Activated B cell treated with CpG ODN at 0.5 μM for 24 hours (primary cell): ENCODE data around the gene ZNF574. TPM values are rescaled to one million over a fixed set of nuclear protein-coding genes. Genes with fewer than 3 reads are reported as not detected.

ENCODE experiments used
- ATAC-seq: fragments of 200-7000 bp; cut with Tn5 transposase; one replicate; pipeline ENCODE4 v1.10.0; 2021; ENCODE audit warnings: low read depth, mild to moderate bottlenecking, moderate library complexity
- CTCF ChIA-PET: fragments of 350-600 bp; sonication (Branson Sonifier 250); formaldehyde crosslinking; loops from one replicate; lab custom pipeline; 2021; ENCODE audit warnings: antibody characterized with exemption; lab: Charles Lee
- POLR2A ChIA-PET: fragments of 350-600 bp; sonication (Branson Sonifier 250); formaldehyde crosslinking; loops from one replicate; lab custom pipeline; 2021; ENCODE audit warnings: antibody characterized with exemption; lab: Charles Lee
- DNase-seq: peaks from one replicate; pipeline ENCODE4 v3.0.0; 2022
- H3K27ac Mint-ChIP-seq: one replicate; pipeline ENCODE4 v1.8.0; 2020; ENCODE audit warnings: mixed read lengths
- H3K27me3 Mint-ChIP-seq: one replicate; pipeline ENCODE4 v1.8.0; 2021; ENCODE audit warnings: mixed read lengths
- H3K36me3 Mint-ChIP-seq: one replicate; pipeline ENCODE4 v1.8.0; 2021; ENCODE audit warnings: low read depth, mixed read lengths
- H3K4me1 Mint-ChIP-seq: one replicate; pipeline ENCODE4 v1.8.0; 2021; ENCODE audit warnings: mixed read lengths
- H3K4me3 Mint-ChIP-seq: one replicate; pipeline ENCODE4 v1.8.0; 2020; ENCODE audit warnings: mild to moderate bottlenecking, mixed read lengths
- H3K9me3 Mint-ChIP-seq: one replicate; pipeline ENCODE4 v1.8.0; 2020; ENCODE audit warnings: mixed read lengths
- CTCF ChIP-seq: fragments of 200-600 bp; IDR thresholded peaks from one replicate; pipeline ENCODE4 v1.8.0; 2022; ENCODE audit warnings: antibody characterized with exemption, mild to moderate bottlenecking
- intact Hi-C: fragments of 100-400 bp; cut with micrococcal nuclease; formaldehyde crosslinking; loops from one replicate; pipeline ENCODE4 v1.15.1; 2024
- total RNA-seq: library from RNA; stranded (reverse); gene quantifications from 2 replicates; pipeline ENCODE4 v1.2.3, GENCODE V29; 2022

Gene ZNF574
- total RNA-seq, 1 donor from 2014 or later: 29.6 TPM

GRCh38 chr19:42117076-42117475 is 41.1 kb downstream of the ZNF574 start:
- no peaks in the 10 kb centered on the region for H3K9me3 Mint-ChIP-seq
- no peaks in the 10 kb centered on the region for H3K27me3 Mint-ChIP-seq
- peaks cover 94% of the 10 kb centered on the region for H3K36me3 Mint-ChIP-seq
- H3K4me3 Mint-ChIP-seq: no peak overlapping the region
- no peak for ATAC-seq
- ChIA-PET CTCF (interaction anchor here (13.4 kb wide), 1 partner anchor 13 kb away, joined by 426 read pairs; the partner anchor contains the start of gene POU2F2), POLR2A (interaction anchor here (1.1 to 24.6 kb wide), 2 partner anchors 10 to 349 kb away, joined by 4 to 1230 read pairs; partner anchors contain the start of gene POU2F2)
- peak overlapping the region; percentile 96 for H3K27ac Mint-ChIP-seq
- TF ChIP-seq CTCF: no peak
- DNase-seq: no peak
- H3K4me1 Mint-ChIP-seq: peaks cover 97% of the 10 kb centered on the region
- intact Hi-C loops: no loop called here

- intact Hi-C loops: no loop called here
- ChIA-PET POLR2A (interaction anchor here (0.7 to 24.6 kb wide), 4 partner anchors 7 to 122 kb away, joined by 3 to 1230 read pairs (median 617); partner anchors contain the start of genes GSK3A and POU2F2), CTCF (interaction anchor here (1.4 to 22.2 kb wide), 3 partner anchors 8 to 12 kb away, joined by 4 to 426 read pairs (median 41); partner anchors contain the start of gene POU2F2)
- Mint-ChIP-seq H3K9me3 (no peaks in the 10 kb centered on the region), H3K27ac (peak overlapping the region; percentile 96), H3K4me3 (peak overlapping the region; percentile 80), H3K27me3 (no peaks in the 10 kb centered on the region), H3K36me3 (peaks cover 94% of the 10 kb centered on the region), H3K4me1 (peaks cover 97% of the 10 kb centered on the region)
- no peak for ATAC-seq
- TF ChIP-seq CTCF: no peak
- no peak for DNase-seq
Observed at GRCh38 chr19:42120276-42120980, 44.5 kb downstream of the ZNF574 start.

- intact Hi-C loops: loop anchor here (1.0 kb wide), 1 partner anchor 8 kb away; no protein-coding TSS in a partner anchor
- no peak for TF ChIP-seq CTCF
- POLR2A ChIA-PET: interaction anchor here (0.6 to 24.6 kb wide), 7 partner anchors 6 to 244 kb away, joined by 3 to 1230 read pairs (median 4); partner anchors contain the start of genes CD79A, GSK3A and POU2F2
Observed at GRCh38 chr19:42121036-42121621, 45.2 kb downstream of the ZNF574 start.

GRCh38 chr19:42121656-42122069 is 45.7 kb downstream of the ZNF574 start:
- TF ChIP-seq CTCF: no peak
- ATAC-seq (peak; percentile 81), DNase-seq (peak; percentile 85)
- Mint-ChIP-seq H3K9me3 (no peaks in the 10 kb centered on the region), H3K27me3 (no peaks in the 10 kb centered on the region), H3K27ac (peak overlapping the region; percentile 96), H3K4me1 (peaks cover 97% of the 10 kb centered on the region), H3K36me3 (peaks cover 92% of the 10 kb centered on the region), H3K4me3 (peak overlapping the region; percentile 80)
- intact Hi-C loops: loop anchor here (1.0 kb wide), 2 partner anchors 7 to 8 kb away; no protein-coding TSS in a partner anchor
- CTCF ChIA-PET: interaction anchor here (0.6 to 22.2 kb wide), 3 partner anchors 9 to 259 kb away, joined by 3 to 426 read pairs (median 41); partner anchors contain the start of gene POU2F2
- POLR2A ChIA-PET: interaction anchor here (0.6 to 24.6 kb wide), 8 partner anchors 6 to 245 kb away, joined by 3 to 1230 read pairs (median 4); partner anchors contain the start of genes CD79A, GSK3A and POU2F2

More at GRCh38 chr19:42121036-42121621, 45.2 kb downstream of the ZNF574 start:
- no peak for DNase-seq
- peak; percentile 3 for ATAC-seq
- CTCF ChIA-PET: interaction anchor here (0.6 to 22.2 kb wide), 4 partner anchors 8 to 259 kb away, joined by 3 to 426 read pairs (median 22); partner anchors contain the start of gene POU2F2
- Mint-ChIP-seq H3K9me3 (no peaks in the 10 kb centered on the region), H3K27ac (peak overlapping the region; percentile 96), H3K27me3 (no peaks in the 10 kb centered on the region), H3K4me1 (peaks cover 97% of the 10 kb centered on the region), H3K36me3 (peaks cover 94% of the 10 kb centered on the region), H3K4me3 (peak overlapping the region; percentile 80)
